AG08396 (cell line): ENCODE data around the gene IAH1.

ENCODE experiments used
- DNase-seq: peaks from one replicate; pipeline ENCODE4 v3.0.0; 2012; ENCODE audit warnings: low spot score, mixed read lengths

IAH1 gene

GRCh38 chr2:9474361-9475057, at the start of gene IAH1:
Gene IAH1, plus strand, starts transcription at chr2:9474551. Its CDS starts 16 bp downstream, at chr2:9474567.
- DNase-seq = peak; percentile 93

- peak; percentile 18 for DNase-seq
Measured at GRCh38 chr2:9428965-9429577, 45.3 kb upstream of the IAH1 start.

GRCh38 chr2:9430316-9431293, 43.7 kb upstream of the IAH1 start:
- DNase-seq = no peak

- DNase-seq = no peak
Measured at GRCh38 chr2:9434489-9434888, 39.9 kb upstream of the IAH1 start.

GRCh38 chr2:9439536-9439935, 34.8 kb upstream of the IAH1 start:
- no peak for DNase-seq

GRCh38 chr2:9440058-9440727, 34.2 kb upstream of the IAH1 start:
- peak; percentile 26 for DNase-seq

- no peak for DNase-seq
Measured at GRCh38 chr2:9441556-9441955, 32.8 kb upstream of the IAH1 start.

GRCh38 chr2:9443526-9443925, 30.8 kb upstream of the IAH1 start:
- DNase-seq = no peak

- no peak for DNase-seq
Measured at GRCh38 chr2:9445089-9445488, 29.3 kb upstream of the IAH1 start.

GRCh38 chr2:9451231-9451630, 23.1 kb upstream of the IAH1 start:
- DNase-seq = no peak

GRCh38 chr2:9460441-9461017, 13.8 kb upstream of the IAH1 start:
- DNase-seq = no peak

GRCh38 chr2:9461079-9461478, 13.3 kb upstream of the IAH1 start:
- no peak for DNase-seq

- no peak for DNase-seq
Measured at GRCh38 chr2:9462313-9462712, 12.0 kb upstream of the IAH1 start.

- no peak for DNase-seq
Measured at GRCh38 chr2:9462886-9463697, 11.3 kb upstream of the IAH1 start.

- DNase-seq = peak; percentile 34
Measured at GRCh38 chr2:9463698-9464034, 10.7 kb upstream of the IAH1 start.

- DNase-seq = no peak
Measured at GRCh38 chr2:9465170-9465569, 9.2 kb upstream of the IAH1 start.

GRCh38 chr2:9466147-9466683, 8.1 kb upstream of the IAH1 start:
- no peak for DNase-seq

- no peak for DNase-seq
Measured at GRCh38 chr2:9467687-9468086, 6.7 kb upstream of the IAH1 start.

GRCh38 chr2:9471206-9471605, 3.1 kb upstream of the IAH1 start:
- DNase-seq = no peak

- no peak for DNase-seq
Measured at GRCh38 chr2:9472511-9472910, 1.8 kb upstream of the IAH1 start.
